ENCODE results near the gene RNF26.

RNF26 gene

DNA sequence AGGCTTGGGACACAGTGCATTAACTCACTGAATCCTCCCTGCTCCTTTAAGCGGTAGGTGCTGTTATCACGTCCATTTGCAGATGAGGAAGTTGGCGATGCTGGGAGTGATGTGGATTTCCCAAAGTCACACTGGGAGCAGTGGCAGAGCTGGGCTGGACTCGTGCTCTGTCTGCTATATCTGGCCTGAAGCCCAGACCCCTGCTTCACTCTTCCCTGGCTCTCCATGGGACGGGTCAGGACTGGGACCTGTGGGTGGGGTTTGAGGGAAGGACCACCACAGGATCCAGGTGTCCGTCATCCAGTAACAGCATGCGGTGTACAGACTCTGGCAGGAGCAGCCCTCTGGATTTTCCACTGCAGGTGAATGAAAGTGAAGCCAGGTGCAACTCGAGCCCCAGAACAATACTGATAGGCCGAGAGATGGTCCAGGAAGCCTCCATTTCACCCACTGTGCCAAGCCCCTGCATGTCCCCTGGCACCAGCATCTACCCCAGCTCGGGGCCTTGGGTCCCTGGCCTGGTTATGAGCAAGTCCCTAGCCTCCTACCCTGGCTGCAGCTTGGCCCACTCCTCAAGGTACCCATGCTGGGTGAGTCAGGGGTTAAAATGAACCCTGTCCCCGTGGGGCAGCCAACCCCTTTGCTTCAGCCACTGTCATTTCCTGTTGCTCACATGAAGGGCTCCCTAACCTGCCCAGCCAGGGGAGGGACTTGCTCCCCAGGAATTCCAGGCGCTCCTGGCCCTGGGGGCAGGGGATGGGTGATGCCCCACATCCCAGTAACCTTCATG is 43.0 kb downstream of the RNF26 start:
- no peak for TF ChIP-seq TEAD4 (IDR thresholded peaks at IDR 0.05)
- TF ChIP-seq YY1 (IDR thresholded peaks at IDR 0.05; ENCODE audit: low read depth): no peak

DNA sequence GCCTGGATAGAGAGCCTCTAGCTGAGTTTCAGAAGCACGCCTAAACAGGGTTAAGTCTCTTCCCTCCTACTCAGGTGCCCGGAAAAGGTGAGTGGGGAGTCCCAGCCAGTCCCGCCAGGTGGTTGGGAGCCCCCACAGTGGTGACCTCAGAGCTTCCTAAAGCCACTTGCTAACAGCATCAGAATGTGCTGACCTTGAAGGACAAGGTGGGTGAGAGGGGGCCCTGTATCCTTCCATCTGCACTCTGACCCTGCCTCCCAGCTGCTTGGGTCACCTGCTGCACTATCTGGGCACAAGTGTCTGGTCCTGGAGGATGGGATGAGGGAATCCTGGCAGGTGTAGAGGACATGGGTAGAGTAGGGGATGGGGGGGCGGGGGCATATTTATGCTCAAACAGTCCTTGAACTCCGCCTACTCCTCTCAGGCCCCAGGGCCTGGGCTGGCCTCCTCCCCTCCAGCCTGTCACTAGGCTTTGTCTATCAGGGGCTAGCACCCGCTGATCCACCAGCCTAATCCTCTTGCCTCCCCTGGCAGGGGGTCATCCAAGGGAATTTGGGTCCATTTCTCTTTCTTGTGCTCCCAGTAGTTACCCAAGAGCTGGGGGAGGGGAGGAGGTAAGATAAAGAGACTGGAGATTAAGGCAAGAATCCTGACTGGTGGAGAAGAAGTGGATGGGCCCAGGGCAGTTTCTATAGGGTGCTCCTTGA is 43.8 kb downstream of the RNF26 start:
- TF ChIP-seq YY1 (IDR thresholded peaks at IDR 0.05; ENCODE audit: low read depth): no peak
- no peak for TF ChIP-seq TCF12 (IDR thresholded peaks at IDR 0.05; ENCODE audit: low read depth)
- TF ChIP-seq, protein P1, sequence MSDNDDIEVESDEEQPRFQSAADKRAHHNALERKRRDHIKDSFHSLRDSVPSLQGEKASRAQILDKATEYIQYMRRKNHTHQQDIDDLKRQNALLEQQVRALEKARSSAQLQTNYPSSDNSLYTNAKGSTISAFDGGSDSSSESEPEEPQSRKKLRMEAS (IDR thresholded peaks at IDR 0.05): no peak
- no peak for TF ChIP-seq CREB1 (IDR thresholded peaks at IDR 0.05; ENCODE audit: low read depth)
- no peak for TF ChIP-seq RAD21 (IDR thresholded peaks at IDR 0.05; ENCODE audit: low read depth)
- no peak for TF ChIP-seq NFIC (IDR thresholded peaks at IDR 0.05)
- TF ChIP-seq TAF1 (IDR thresholded peaks at IDR 0.05; ENCODE audit: low read depth): no peak
- no peak for TF ChIP-seq CEBPB (IDR thresholded peaks at IDR 0.05)
- TF ChIP-seq EGR1 (IDR thresholded peaks at IDR 0.05): no peak
- TF ChIP-seq, protein P2, sequence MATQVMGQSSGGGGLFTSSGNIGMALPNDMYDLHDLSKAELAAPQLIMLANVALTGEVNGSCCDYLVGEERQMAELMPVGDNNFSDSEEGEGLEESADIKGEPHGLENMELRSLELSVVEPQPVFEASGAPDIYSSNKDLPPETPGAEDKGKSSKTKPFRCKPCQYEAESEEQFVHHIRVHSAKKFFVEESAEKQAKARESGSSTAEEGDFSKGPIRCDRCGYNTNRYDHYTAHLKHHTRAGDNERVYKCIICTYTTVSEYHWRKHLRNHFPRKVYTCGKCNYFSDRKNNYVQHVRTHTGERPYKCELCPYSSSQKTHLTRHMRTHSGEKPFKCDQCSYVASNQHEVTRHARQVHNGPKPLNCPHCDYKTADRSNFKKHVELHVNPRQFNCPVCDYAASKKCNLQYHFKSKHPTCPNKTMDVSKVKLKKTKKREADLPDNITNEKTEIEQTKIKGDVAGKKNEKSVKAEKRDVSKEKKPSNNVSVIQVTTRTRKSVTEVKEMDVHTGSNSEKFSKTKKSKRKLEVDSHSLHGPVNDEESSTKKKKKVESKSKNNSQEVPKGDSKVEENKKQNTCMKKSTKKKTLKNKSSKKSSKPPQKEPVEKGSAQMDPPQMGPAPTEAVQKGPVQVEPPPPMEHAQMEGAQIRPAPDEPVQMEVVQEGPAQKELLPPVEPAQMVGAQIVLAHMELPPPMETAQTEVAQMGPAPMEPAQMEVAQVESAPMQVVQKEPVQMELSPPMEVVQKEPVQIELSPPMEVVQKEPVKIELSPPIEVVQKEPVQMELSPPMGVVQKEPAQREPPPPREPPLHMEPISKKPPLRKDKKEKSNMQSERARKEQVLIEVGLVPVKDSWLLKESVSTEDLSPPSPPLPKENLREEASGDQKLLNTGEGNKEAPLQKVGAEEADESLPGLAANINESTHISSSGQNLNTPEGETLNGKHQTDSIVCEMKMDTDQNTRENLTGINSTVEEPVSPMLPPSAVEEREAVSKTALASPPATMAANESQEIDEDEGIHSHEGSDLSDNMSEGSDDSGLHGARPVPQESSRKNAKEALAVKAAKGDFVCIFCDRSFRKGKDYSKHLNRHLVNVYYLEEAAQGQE (IDR thresholded peaks at IDR 0.05; ENCODE audit: low read depth): no peak
- no peak for TF ChIP-seq EP300 (IDR thresholded peaks at IDR 0.05; ENCODE audit: borderline replicate concordance)
- TF ChIP-seq, protein P3, sequence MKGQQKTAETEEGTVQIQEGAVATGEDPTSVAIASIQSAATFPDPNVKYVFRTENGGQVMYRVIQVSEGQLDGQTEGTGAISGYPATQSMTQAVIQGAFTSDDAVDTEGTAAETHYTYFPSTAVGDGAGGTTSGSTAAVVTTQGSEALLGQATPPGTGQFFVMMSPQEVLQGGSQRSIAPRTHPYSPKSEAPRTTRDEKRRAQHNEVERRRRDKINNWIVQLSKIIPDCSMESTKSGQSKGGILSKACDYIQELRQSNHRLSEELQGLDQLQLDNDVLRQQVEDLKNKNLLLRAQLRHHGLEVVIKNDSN (IDR thresholded peaks at IDR 0.05): no peak
- no peak for TF ChIP-seq FOXM1 (IDR thresholded peaks at IDR 0.05; ENCODE audit: borderline replicate concordance, low read depth)
- TF ChIP-seq ZBTB7A (IDR thresholded peaks at IDR 0.05; ENCODE audit: low read depth): no peak
- no peak for TF ChIP-seq TEAD4 (IDR thresholded peaks at IDR 0.05)

DNA sequence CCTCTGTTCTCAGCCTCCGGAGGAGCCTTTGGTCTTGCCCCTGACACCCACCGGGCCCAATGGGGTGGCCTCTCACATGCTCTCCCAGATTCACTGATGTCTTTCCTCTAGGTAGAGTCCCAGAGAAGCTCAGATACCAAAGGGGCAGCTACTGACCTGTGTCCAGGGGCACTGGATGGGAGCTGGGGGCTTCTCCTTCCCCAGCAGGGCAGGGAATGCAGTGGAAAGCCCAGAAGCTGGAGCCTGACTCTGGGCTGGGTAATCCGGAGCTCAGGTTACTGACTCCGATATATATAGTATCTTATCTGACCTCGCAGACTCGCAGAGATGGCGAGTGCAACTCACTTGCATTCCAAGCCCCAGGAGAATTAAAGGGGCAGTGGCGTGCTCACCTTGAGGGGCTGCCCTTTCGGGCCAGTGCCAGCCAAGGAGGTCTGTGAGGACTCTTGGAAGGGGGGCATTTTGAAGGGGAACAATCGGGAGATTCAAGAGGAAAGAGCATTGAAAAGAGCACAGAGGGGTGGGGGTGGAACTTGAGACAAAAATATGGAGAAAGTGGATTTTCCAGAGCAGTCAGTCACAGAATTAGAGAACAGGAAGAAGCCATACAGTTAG is 44.6 kb downstream of the RNF26 start:
- TF ChIP-seq RAD21 (IDR thresholded peaks at IDR 0.05; ENCODE audit: low read depth): no peak
- TF ChIP-seq TAF1 (IDR thresholded peaks at IDR 0.05; ENCODE audit: low read depth): no peak
- TF ChIP-seq, protein P2 (IDR thresholded peaks at IDR 0.05; ENCODE audit: low read depth): no peak
- no peak for TF ChIP-seq EP300 (IDR thresholded peaks at IDR 0.05; ENCODE audit: borderline replicate concordance)
- no peak for TF ChIP-seq TCF12 (IDR thresholded peaks at IDR 0.05; ENCODE audit: low read depth)
- no peak for TF ChIP-seq ZBTB7A (IDR thresholded peaks at IDR 0.05; ENCODE audit: low read depth)
- TF ChIP-seq, protein P3 (IDR thresholded peaks at IDR 0.05): no peak
- no peak for TF ChIP-seq NFIC (IDR thresholded peaks at IDR 0.05)

DNA sequence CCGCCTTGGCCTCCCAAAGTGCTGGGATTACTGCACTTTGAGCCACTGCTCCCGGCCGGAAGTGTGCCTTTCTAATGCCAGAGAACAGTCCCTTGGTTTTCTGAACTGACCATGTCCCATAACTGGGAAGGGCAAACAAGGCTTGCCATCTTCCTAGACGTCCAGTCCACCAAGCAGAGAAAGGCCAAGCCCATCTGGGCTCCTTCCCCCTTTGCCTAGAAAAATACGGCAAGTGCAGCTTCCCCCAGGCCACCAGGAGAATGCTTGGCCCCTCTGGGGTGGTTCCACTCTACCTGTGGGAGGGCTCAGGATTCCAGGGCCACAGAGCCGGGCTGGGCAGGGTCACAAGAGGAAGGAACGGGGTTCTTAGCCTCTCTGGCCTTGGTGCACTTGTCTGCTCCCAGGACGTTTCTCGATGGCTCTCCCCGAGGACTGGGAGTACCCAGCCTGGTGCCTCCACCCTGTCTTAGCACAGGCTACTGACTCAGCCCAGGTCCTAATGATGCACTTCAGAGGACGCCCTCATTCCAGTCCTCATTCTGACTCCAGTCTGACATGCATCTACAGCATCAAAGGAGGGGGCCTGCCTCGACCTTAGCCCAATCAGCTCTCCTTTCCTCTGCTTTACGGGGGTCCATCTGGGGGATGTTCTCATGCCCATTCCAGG is 46.0 kb downstream of the RNF26 start:
- no peak for TF ChIP-seq EP300 (IDR thresholded peaks at IDR 0.05; ENCODE audit: borderline replicate concordance)
- TF ChIP-seq, protein P2 (IDR thresholded peaks at IDR 0.05; ENCODE audit: low read depth): no peak
- TF ChIP-seq, protein P3 (IDR thresholded peaks at IDR 0.05): no peak

Data from Ishikawa (cell line).